Adipocyte (in vitro differentiated cells): Measurements from ENCODE around the gene CD5L.

ENCODE experiments used
- DNase-seq: peaks from one replicate; pipeline ENCODE4 v3.0.0-alpha.2; 2015; ENCODE audit warnings: low read depth
- H3K27me3 ChIP-seq: replicated peaks from 2 replicates; pipeline ENCODE4 v1.7.0; 2013; ENCODE audit warnings: mild to moderate bottlenecking, low read length, moderate library complexity; ENCODE audit not compliant: control insufficient read depth, insufficient read depth
- H3K36me3 ChIP-seq: 2 replicates; pipeline ENCODE4 v1.7.0; 2013; ENCODE audit warnings: low read length, mild to moderate bottlenecking, moderate library complexity; ENCODE audit not compliant: control insufficient read depth, insufficient read depth, severe bottlenecking
- H3K4me1 ChIP-seq: 2 replicates; pipeline ENCODE4 v1.7.0; 2013; ENCODE audit warnings: mild to moderate bottlenecking, low read length, moderate library complexity; ENCODE audit not compliant: control insufficient read depth, insufficient read depth
- H3K4me3 ChIP-seq: 2 replicates; pipeline ENCODE4 v1.7.0; 2013; ENCODE audit warnings: mild to moderate bottlenecking, low read length, moderate library complexity
- H3K9ac ChIP-seq: 2 replicates; pipeline ENCODE4 v1.7.0; 2013; ENCODE audit warnings: mild to moderate bottlenecking, low read length, moderate library complexity
- H3K9me3 ChIP-seq: 2 replicates; pipeline ENCODE4 v1.7.0; 2013; ENCODE audit warnings: mild to moderate bottlenecking, low read length, moderate library complexity; ENCODE audit not compliant: control insufficient read depth

Gene CD5L

GRCh38 chr1:157842939-157843338, 1.3 kb upstream of the CD5L start:
- no peak for DNase-seq
- Histone ChIP-seq H3K36me3 (no peaks in the 10 kb centered on the region), H3K9ac (no peak overlapping the region), H3K9me3 (no peaks in the 10 kb centered on the region), H3K27me3 (no peaks in the 10 kb centered on the region), H3K4me3 (no peak overlapping the region), H3K4me1 (no peaks in the 10 kb centered on the region)

GRCh38 chr1:157838966-157839365, 2.6 kb downstream of the CD5L start:
- H3K27me3 ChIP-seq, result no peaks in the 10 kb centered on the region
- no peaks in the 10 kb centered on the region for H3K9me3 ChIP-seq
- H3K9ac ChIP-seq, result no peak overlapping the region
- DNase-seq, result no peak
- H3K4me3 ChIP-seq, result no peak overlapping the region
- H3K4me1 ChIP-seq, result no peaks in the 10 kb centered on the region
- no peaks in the 10 kb centered on the region for H3K36me3 ChIP-seq

- Histone ChIP-seq H3K4me3 (no peak overlapping the region), H3K36me3 (no peaks in the 10 kb centered on the region), H3K4me1 (no peaks in the 10 kb centered on the region), H3K9ac (no peak overlapping the region), H3K27me3 (no peaks in the 10 kb centered on the region), H3K9me3 (no peaks in the 10 kb centered on the region)
- no peak for DNase-seq
Observed at GRCh38 chr1:157834430-157834829, 7.2 kb downstream of the CD5L start.

GRCh38 chr1:157833145-157833544, 8.5 kb downstream of the CD5L start:
- no peak for DNase-seq
- H3K9ac ChIP-seq, result no peak overlapping the region

GRCh38 chr1:157831968-157832626, 9.5 kb downstream of the CD5L start:
- Histone ChIP-seq H3K4me3 (no peak overlapping the region), H3K9ac (no peak overlapping the region), H3K36me3 (no peaks in the 10 kb centered on the region), H3K4me1 (no peaks in the 10 kb centered on the region), H3K9me3 (no peaks in the 10 kb centered on the region), H3K27me3 (no peaks in the 10 kb centered on the region)
- DNase-seq, result no peak

More at GRCh38 chr1:157833145-157833544, 8.5 kb downstream of the CD5L start:
- Histone ChIP-seq H3K36me3 (no peaks in the 10 kb centered on the region), H3K27me3 (no peaks in the 10 kb centered on the region), H3K4me3 (no peak overlapping the region), H3K4me1 (no peaks in the 10 kb centered on the region), H3K9me3 (no peaks in the 10 kb centered on the region)

- H3K4me3 ChIP-seq, result no peak overlapping the region
- no peaks in the 10 kb centered on the region for H3K9me3 ChIP-seq
- DNase-seq, result no peak
- H3K4me1 ChIP-seq, result no peaks in the 10 kb centered on the region
- no peak overlapping the region for H3K9ac ChIP-seq
- H3K36me3 ChIP-seq, result no peaks in the 10 kb centered on the region
- peaks cover 3% of the 10 kb centered on the region for H3K27me3 ChIP-seq
Observed at GRCh38 chr1:157830887-157831286, 10.7 kb downstream of the CD5L start.

- H3K9me3 ChIP-seq, result no peaks in the 10 kb centered on the region
- no peak overlapping the region for H3K9ac ChIP-seq
- H3K4me3 ChIP-seq, result no peak overlapping the region
- H3K4me1 ChIP-seq, result no peaks in the 10 kb centered on the region
- peaks cover 3% of the 10 kb centered on the region for H3K27me3 ChIP-seq
- no peaks in the 10 kb centered on the region for H3K36me3 ChIP-seq
- no peak for DNase-seq
Observed at GRCh38 chr1:157829711-157830110, 11.9 kb downstream of the CD5L start.

GRCh38 chr1:157829210-157829609, 12.4 kb downstream of the CD5L start:
- H3K9ac ChIP-seq, result no peak overlapping the region
- no peak for DNase-seq
- H3K4me1 ChIP-seq, result no peaks in the 10 kb centered on the region
- H3K36me3 ChIP-seq, result no peaks in the 10 kb centered on the region
- no peak overlapping the region for H3K4me3 ChIP-seq
- H3K9me3 ChIP-seq, result no peaks in the 10 kb centered on the region
- H3K27me3 ChIP-seq, result peaks cover 3% of the 10 kb centered on the region

- Histone ChIP-seq H3K9me3 (no peaks in the 10 kb centered on the region), H3K9ac (no peak overlapping the region), H3K36me3 (no peaks in the 10 kb centered on the region), H3K27me3 (no peaks in the 10 kb centered on the region), H3K4me3 (no peak overlapping the region), H3K4me1 (no peaks in the 10 kb centered on the region)
- DNase-seq, result no peak
Observed at GRCh38 chr1:157820299-157820698, 21.3 kb downstream of the CD5L start.

- Histone ChIP-seq H3K9me3 (no peaks in the 10 kb centered on the region), H3K4me3 (no peak within 1 kb of the TSS), H3K4me1 (no peaks in the 10 kb centered on the region), H3K27me3 (no peaks in the 10 kb centered on the region), H3K9ac (no peak within 1 kb of the TSS), H3K36me3 (no peaks in the 10 kb centered on the region)
- no peak for DNase-seq
Observed at GRCh38 chr1:157819896-157820295, 21.7 kb downstream of the CD5L start, which contains the start of gene FCRL1. FCRL1 (minus strand) TSS chr1:157820120; CDS start chr1:157820037, 83 bp downstream.

GRCh38 chr1:157819215-157819614, 22.4 kb downstream of the CD5L start:
- peaks cover 4% of the 10 kb centered on the region for H3K9me3 ChIP-seq
- no peaks in the 10 kb centered on the region for H3K27me3 ChIP-seq
- no peaks in the 10 kb centered on the region for H3K36me3 ChIP-seq
- H3K4me1 ChIP-seq, result no peaks in the 10 kb centered on the region
- H3K4me3 ChIP-seq, result no peak overlapping the region
- DNase-seq, result no peak
- H3K9ac ChIP-seq, result no peak overlapping the region

- no peaks in the 10 kb centered on the region for H3K27me3 ChIP-seq
- peaks cover 11% of the 10 kb centered on the region for H3K9me3 ChIP-seq
- H3K36me3 ChIP-seq, result no peaks in the 10 kb centered on the region
- H3K9ac ChIP-seq, result no peak overlapping the region
- no peaks in the 10 kb centered on the region for H3K4me1 ChIP-seq
- DNase-seq, result no peak
- no peak overlapping the region for H3K4me3 ChIP-seq
Observed at GRCh38 chr1:157813269-157813668, 28.3 kb downstream of the CD5L start.
